Karpas-422 (cell line): ENCODE data around the gene FLNA. TPM values are rescaled to one million over a fixed set of nuclear protein-coding genes. Genes with fewer than 3 reads are reported as not detected.

Experiments
- DNase-seq: peaks from one replicate; pipeline ENCODE4 v3.0.0-alpha.2; 2015
- H2AFZ ChIP-seq: fragments of 200-600 bp; sonication (generic); 2 replicates; pipeline ENCODE4 v1.6.1; 2014; ENCODE audit warnings: antibody characterized with exemption, low read length, mixed read lengths
- H3K27ac ChIP-seq: fragments of 200-600 bp; sonication (generic); 2 replicates; pipeline ENCODE4 v1.5.1; 2014; ENCODE audit warnings: mild to moderate bottlenecking, low read length, moderate library complexity
- H3K27me3 ChIP-seq: fragments of 200-600 bp; sonication (generic); 2 replicates; pipeline ENCODE4 v1.6.1; 2014; ENCODE audit warnings: low read length, mixed read lengths
- H3K36me3 ChIP-seq: fragments of 200-600 bp; sonication (generic); 2 replicates; pipeline ENCODE4 v1.6.1; 2014; ENCODE audit warnings: low read length, mixed read lengths; ENCODE audit not compliant: insufficient read depth
- H3K4me1 ChIP-seq: fragments of 200-600 bp; sonication (generic); 2 replicates; pipeline ENCODE4 v1.6.1; 2014; ENCODE audit warnings: mild to moderate bottlenecking, low read length, mixed read lengths
- H3K4me2 ChIP-seq: fragments of 200-600 bp; sonication (generic); 2 replicates; pipeline ENCODE4 v1.6.1; 2014; ENCODE audit warnings: low read length, low read depth, mild to moderate bottlenecking; ENCODE audit not compliant: poor library complexity, severe bottlenecking
- H3K4me3 ChIP-seq: fragments of 200-600 bp; sonication (generic); 2 replicates; pipeline ENCODE4 v1.5.1; 2014; ENCODE audit warnings: mild to moderate bottlenecking, antibody characterized with exemption, low read length, mixed read lengths
- H3K79me2 ChIP-seq: fragments of 200-600 bp; sonication (generic); 2 replicates; pipeline ENCODE4 v1.6.1; 2014; ENCODE audit warnings: mild to moderate bottlenecking, low read length, mixed read lengths
- H3K9ac ChIP-seq: fragments of 200-600 bp; sonication (generic); 2 replicates; pipeline ENCODE4 v1.6.0; 2014; ENCODE audit warnings: low read length
- H3K9me2 ChIP-seq: fragments of 200-600 bp; sonication (generic), shearing (Covaris generic); replicated peaks from 2 replicates; pipeline ENCODE4 v1.6.0; 2014; ENCODE audit warnings: mild to moderate bottlenecking, low read length, moderate library complexity; ENCODE audit not compliant: insufficient read depth
- H3K9me3 ChIP-seq: fragments of 300-700, 200-600 bp; sonication (generic); 2 replicates; pipeline ENCODE4 v1.6.1; 2014; ENCODE audit warnings: low read length, mixed read lengths
- H4K20me1 ChIP-seq: fragments of 200-600 bp; sonication (generic); 2 replicates; pipeline ENCODE4 v1.6.1; 2014; ENCODE audit warnings: mild to moderate bottlenecking, antibody characterized with exemption, low read length, low read depth; ENCODE audit not compliant: insufficient read depth
- total RNA-seq: library from RNA; depleted of rRNA; stranded (reverse); fragments of >200 nt; shearing (Covaris generic); gene quantifications from 2 replicates; pipeline ENCODE4 v1.2.3, GENCODE V29; 2014; ENCODE audit warnings: low replicate concordance

FLNA gene
- total RNA-seq, 1 experiment from 2014 or later: 46.3 TPM

- Histone ChIP-seq H3K9me2 (no peaks in the 10 kb centered on the region), H3K79me2 (peaks cover 4% of the 10 kb centered on the region), H3K36me3 (no peaks in the 10 kb centered on the region), H3K4me1 (peaks cover 11% of the 10 kb centered on the region), H3K9me3 (no peaks in the 10 kb centered on the region), H2AFZ (no peak overlapping the region), H3K4me3 (peak overlapping the region; percentile 84), H3K9ac (peak overlapping the region; percentile 89), H3K27me3 (no peaks in the 10 kb centered on the region), H3K4me2 (peak overlapping the region; percentile 91), H4K20me1 (no peaks in the 10 kb centered on the region), H3K27ac (peak overlapping the region; percentile 79)
- peak; percentile 82 for DNase-seq
Observed at GRCh38 chrX:154411981-154412340, 37.5 kb upstream of the FLNA start.

GRCh38 chrX:154409222-154409871 is 34.9 kb upstream of the FLNA start, which contains the start of gene DNASE1L1:
Gene DNASE1L1 (minus strand): TSS chrX:154409254. CDS start chrX:154405568, 3,686 bp downstream.
- H3K36me3 ChIP-seq: no peaks in the 10 kb centered on the region
- peaks cover 11% of the 10 kb centered on the region for H3K4me1 ChIP-seq
- no peak for DNase-seq
- H3K4me3 ChIP-seq: no peak within 1 kb of the TSS
- H3K9ac ChIP-seq: no peak within 1 kb of the TSS
- H3K79me2 ChIP-seq: peaks cover 4% of the 10 kb centered on the region
- H3K27me3 ChIP-seq: no peaks in the 10 kb centered on the region
- no peaks in the 10 kb centered on the region for H3K9me3 ChIP-seq
- no peak within 1 kb of the TSS for H2AFZ ChIP-seq
- no peak within 1 kb of the TSS for H3K27ac ChIP-seq
- H3K4me2 ChIP-seq: no peak within 1 kb of the TSS
- no peaks in the 10 kb centered on the region for H4K20me1 ChIP-seq
- H3K9me2 ChIP-seq: no peaks in the 10 kb centered on the region

- Histone ChIP-seq H3K36me3 (no peaks in the 10 kb centered on the region), H3K4me2 (no peak overlapping the region), H3K9me3 (no peaks in the 10 kb centered on the region), H3K4me3 (no peak overlapping the region), H3K9me2 (no peaks in the 10 kb centered on the region), H3K27me3 (no peaks in the 10 kb centered on the region), H2AFZ (no peak overlapping the region), H3K9ac (no peak overlapping the region), H3K4me1 (peaks cover 11% of the 10 kb centered on the region), H4K20me1 (no peaks in the 10 kb centered on the region), H3K27ac (no peak overlapping the region), H3K79me2 (peaks cover 4% of the 10 kb centered on the region)
- no peak for DNase-seq
Observed at GRCh38 chrX:154408659-154409221, 34.3 kb upstream of the FLNA start.

- no peak for DNase-seq
- H3K27me3 ChIP-seq: no peaks in the 10 kb centered on the region
- no peaks in the 10 kb centered on the region for H4K20me1 ChIP-seq
Observed at GRCh38 chrX:154404625-154405192, 30.3 kb upstream of the FLNA start.

GRCh38 chrX:154403858-154404257 is 29.4 kb upstream of the FLNA start:
- H3K27me3 ChIP-seq: no peaks in the 10 kb centered on the region
- H3K79me2 ChIP-seq: peaks cover 4% of the 10 kb centered on the region; the same call in 1 of the 2 replicates

More at GRCh38 chrX:154404625-154405192, 30.3 kb upstream of the FLNA start:
- Histone ChIP-seq H3K4me3 (no peak overlapping the region), H3K4me2 (no peak overlapping the region), H3K27ac (no peak overlapping the region), H3K79me2 (no peaks in the 10 kb centered on the region), H3K9me2 (no peaks in the 10 kb centered on the region), H3K9me3 (no peaks in the 10 kb centered on the region), H2AFZ (no peak overlapping the region), H3K36me3 (peaks cover 5% of the 10 kb centered on the region), H3K4me1 (peaks cover 3% of the 10 kb centered on the region), H3K9ac (no peak overlapping the region)

GRCh38 chrX:154403192-154403591 is 28.8 kb upstream of the FLNA start:
- no peaks in the 10 kb centered on the region for H3K9me3 ChIP-seq
- no peak for DNase-seq
- H3K27ac ChIP-seq: no peak overlapping the region
- H3K4me2 ChIP-seq: no peak overlapping the region
- H3K9me2 ChIP-seq: no peaks in the 10 kb centered on the region
- no peak overlapping the region for H2AFZ ChIP-seq
- no peak overlapping the region for H3K4me3 ChIP-seq
- no peaks in the 10 kb centered on the region for H4K20me1 ChIP-seq
- peaks cover 9% of the 10 kb centered on the region; the same call in 1 of the 2 replicates for H3K79me2 ChIP-seq
- H3K4me1 ChIP-seq: peaks cover 11% of the 10 kb centered on the region
- H3K36me3 ChIP-seq: peaks cover 15% of the 10 kb centered on the region
- H3K27me3 ChIP-seq: no peaks in the 10 kb centered on the region
- no peak overlapping the region for H3K9ac ChIP-seq

More at GRCh38 chrX:154403858-154404257, 29.4 kb upstream of the FLNA start:
- no peaks in the 10 kb centered on the region for H3K9me2 ChIP-seq
- H2AFZ ChIP-seq: no peak overlapping the region
- no peaks in the 10 kb centered on the region for H4K20me1 ChIP-seq
- H3K9me3 ChIP-seq: no peaks in the 10 kb centered on the region
- no peak overlapping the region for H3K9ac ChIP-seq
- H3K27ac ChIP-seq: no peak overlapping the region
- DNase-seq: no peak
- no peak overlapping the region for H3K4me2 ChIP-seq
- no peak overlapping the region for H3K4me3 ChIP-seq
- peaks cover 11% of the 10 kb centered on the region for H3K4me1 ChIP-seq
- peaks cover 14% of the 10 kb centered on the region for H3K36me3 ChIP-seq

DNA sequence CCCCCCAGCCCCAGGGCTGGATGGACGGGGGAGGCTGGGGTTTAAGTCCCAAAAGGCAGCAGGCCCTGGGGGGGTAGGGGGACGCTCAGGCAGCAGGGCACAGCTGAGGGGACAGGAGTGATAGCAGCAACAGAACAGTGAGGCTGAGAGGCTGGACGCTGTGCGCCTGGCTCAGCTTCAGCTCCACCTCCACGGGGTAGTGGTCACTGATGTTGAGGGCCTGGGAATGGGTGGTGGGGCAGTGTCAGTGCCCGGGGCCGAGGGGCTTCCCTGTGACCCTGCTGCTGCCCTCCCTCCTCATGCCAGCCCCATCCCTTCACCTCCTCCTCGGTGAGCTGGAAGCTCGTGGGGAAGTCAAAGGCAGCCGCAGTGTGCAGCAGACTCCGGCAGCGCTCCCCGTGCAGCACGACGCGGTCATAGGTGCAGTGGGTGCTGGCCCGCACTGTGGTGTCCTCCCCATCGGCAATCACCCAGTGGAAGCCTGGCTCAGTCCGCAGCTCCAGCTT is 28.2 kb upstream of the FLNA start:
- Histone ChIP-seq H3K4me1 (peaks cover 11% of the 10 kb centered on the region), H3K4me2 (no peak overlapping the region), H4K20me1 (no peaks in the 10 kb centered on the region), H3K27me3 (no peaks in the 10 kb centered on the region), H3K9ac (no peak overlapping the region), H3K9me2 (no peaks in the 10 kb centered on the region), H2AFZ (no peak overlapping the region), H3K9me3 (no peaks in the 10 kb centered on the region), H3K36me3 (peaks cover 15% of the 10 kb centered on the region), H3K79me2 (peaks cover 9% of the 10 kb centered on the region; the same call in 1 of the 2 replicates), H3K27ac (no peak overlapping the region), H3K4me3 (no peak overlapping the region)
- DNase-seq: no peak

DNA sequence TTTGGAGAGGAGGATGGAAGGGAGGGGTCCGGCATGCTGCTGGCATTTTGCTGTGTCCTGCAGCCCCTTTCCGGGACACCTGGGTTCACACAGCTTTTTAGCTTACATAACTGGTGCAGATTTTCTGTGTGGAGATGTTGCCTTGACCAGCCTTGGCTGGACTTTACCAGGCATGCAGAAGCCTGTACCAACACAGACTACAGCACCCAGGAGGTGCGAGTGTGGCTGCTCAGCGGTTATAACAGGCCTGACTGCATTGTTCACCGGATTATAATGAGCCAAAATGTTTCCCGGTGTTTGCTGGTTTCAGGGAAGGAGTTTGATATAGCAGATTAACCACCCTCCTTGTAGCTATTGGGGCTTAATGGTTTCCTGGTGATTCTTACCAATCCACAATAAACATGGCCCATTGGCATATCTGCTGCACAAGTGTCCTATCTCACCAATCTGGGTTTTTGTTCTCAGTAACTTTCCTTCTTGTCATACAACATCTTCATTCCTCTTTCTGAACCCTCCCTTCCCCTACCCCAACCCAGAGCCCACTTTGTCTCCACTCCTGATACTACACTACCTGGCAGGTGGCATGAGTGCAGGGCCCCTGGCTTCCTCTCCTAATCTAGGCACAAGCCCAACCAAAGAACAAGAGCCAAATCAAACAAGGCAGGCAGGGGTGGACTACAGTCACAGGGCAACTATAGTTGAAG is 27.6 kb upstream of the FLNA start:
- Histone ChIP-seq H3K27ac (no peak overlapping the region), H3K36me3 (peaks cover 15% of the 10 kb centered on the region), H3K79me2 (peaks cover 11% of the 10 kb centered on the region; the same call in 1 of the 2 replicates), H3K9ac (no peak overlapping the region), H4K20me1 (no peaks in the 10 kb centered on the region), H3K9me2 (no peaks in the 10 kb centered on the region), H3K4me1 (peaks cover 13% of the 10 kb centered on the region), H2AFZ (no peak overlapping the region), H3K4me2 (no peak overlapping the region), H3K9me3 (no peaks in the 10 kb centered on the region), H3K4me3 (no peak overlapping the region), H3K27me3 (no peaks in the 10 kb centered on the region)
- peak; percentile 63 for DNase-seq
